Liver (tissue), 9 donors: ENCODE measurements around the gene LDHD. TPM values are rescaled to one million over a fixed set of nuclear protein-coding genes. Genes with fewer than 3 reads are reported as not detected.

Experiments used
- DNase-seq: peaks from one replicate; pipeline ENCODE4 v3.0.0-alpha.2; 2017; ENCODE audit warnings: low spot score
- H3K27ac ChIP-seq, 2 donors: one replicate each; pipeline ENCODE4 v1.7.0; 2013; ENCODE audit warnings: inconsistent platforms in 2 of 2, low read length in 2 of 2, control low read depth in 1 of 2, low read depth in 1 of 2, mild to moderate bottlenecking in 1 of 2
- H3K27me3 ChIP-seq, 4 donors: one replicate each; pipeline versions ENCODE4 v1.6.1 to v1.7.0; 2013; ENCODE audit warnings: low read length in 3 of 4, inconsistent platforms in 1 of 4, mild to moderate bottlenecking in 1 of 4, moderate library complexity in 1 of 4; ENCODE audit not compliant: control insufficient read depth in 4 of 4, insufficient read depth in 4 of 4
- H3K36me3 ChIP-seq, 4 donors: one replicate each; pipeline versions ENCODE4 v1.6.1 to v1.7.0; 2013; ENCODE audit warnings: low read length in 3 of 4, mild to moderate bottlenecking in 3 of 4, low read depth in 1 of 4, moderate library complexity in 1 of 4; ENCODE audit not compliant: control insufficient read depth in 4 of 4, insufficient read depth in 3 of 4
- H3K4me1 ChIP-seq, 4 donors: one replicate each; pipeline versions ENCODE4 v1.6.1 to v1.7.0; 2013; ENCODE audit warnings: low read length in 3 of 4, mild to moderate bottlenecking in 3 of 4, moderate library complexity in 1 of 4; ENCODE audit not compliant: control insufficient read depth in 4 of 4, insufficient read depth in 4 of 4
- H3K4me3 ChIP-seq, 3 donors: one replicate each; pipeline versions ENCODE4 v1.6.1 to v1.7.0; 2013; ENCODE audit warnings: low read length in 3 of 3, control low read depth in 1 of 3, low read depth in 1 of 3, mild to moderate bottlenecking in 1 of 3
- H3K9ac ChIP-seq, 2 donors: one replicate each; pipeline ENCODE4 v1.7.0; 2013; ENCODE audit warnings: low read length in 2 of 2, mild to moderate bottlenecking in 2 of 2, moderate library complexity in 2 of 2, control low read depth in 1 of 2, low read depth in 1 of 2
- H3K9me3 ChIP-seq, 4 donors: one replicate each; pipeline versions ENCODE4 v1.6.1 to v1.7.0; 2013; ENCODE audit warnings: low read length in 3 of 4; ENCODE audit not compliant: control insufficient read depth in 4 of 4
- EGR1 ChIP-seq, 2 donors: IDR thresholded peaks; 2 replicates each; pipeline ENCODE4 v1.6.1; 2016 to 2018; ENCODE audit warnings: antibody characterized with exemption in 2 of 2, low read depth in 2 of 2
- FOXA1 ChIP-seq: IDR thresholded peaks from 2 replicates; pipeline ENCODE4 v1.6.1; 2016; ENCODE audit warnings: antibody characterized with exemption
- GABPA ChIP-seq, 2 donors: IDR thresholded peaks in 1 of 2; conservative IDR thresholded peaks in 1 of 2; 2 replicates each; pipeline ENCODE4 v1.6.1; 2016; ENCODE audit warnings: antibody characterized with exemption in 2 of 2, mild to moderate bottlenecking in 1 of 2, moderate library complexity in 1 of 2
- JUND ChIP-seq, 2 donors: IDR thresholded peaks; 2 replicates each; pipeline ENCODE4 v1.6.1; 2016; ENCODE audit warnings: antibody characterized with exemption in 2 of 2
- RAD21 ChIP-seq, 2 donors: IDR thresholded peaks; 2 replicates each; pipeline ENCODE4 v1.6.1; 2016; ENCODE audit warnings: antibody characterized with exemption in 2 of 2, mild to moderate bottlenecking in 2 of 2
- RXRA ChIP-seq, 2 donors: IDR thresholded peaks; 2 replicates each; pipeline ENCODE4 v1.6.1; 2017 to 2018; ENCODE audit warnings: antibody characterized with exemption in 2 of 2, mild to moderate bottlenecking in 1 of 2
- SP1 ChIP-seq: IDR thresholded peaks from 2 replicates; pipeline ENCODE4 v1.6.1; 2018; ENCODE audit warnings: antibody characterized with exemption, mild to moderate bottlenecking
- TAF1 ChIP-seq: conservative IDR thresholded peaks from 2 replicates; pipeline ENCODE4 v1.6.1; 2016; ENCODE audit warnings: antibody characterized with exemption, mild to moderate bottlenecking
- WGBS: extraction: QIAGEN DNeasy Blood & Tissue Kit; methylation state at CpG from one replicate; pipeline ENCODE4 v1.1.7; 2013; 5-methylcytosine and 5-hydroxymethylcytosine counted together
- polyA plus RNA-seq, 2 donors: library from polyadenylated mRNA; stranded (reverse) in 1 of 2; unstranded in 1 of 2; fragments of 200-250 nt in 1 of 2; fragments of >200 nt in 1 of 2; fragmentation: Nextera tagmentation in 1 of 2; extraction: Ambion mirVana in 1 of 2; gene quantifications; one replicate each; pipeline versions ENCODE4 v1.2.1 to v1.2.3, GENCODE V29; 2013 to 2015
- total RNA-seq, 2 donors: library from RNA; depleted of rRNA; stranded (reverse); fragments of >200 nt; gene quantifications; one replicate each; pipeline ENCODE4 v1.2.3, GENCODE V29; 2014
- TF ChIP-seq, protein P1 (sequence below): fragments of 150-350 bp; IDR thresholded peaks from 2 replicates; pipeline ENCODE4 v1.5.1; 2017; ENCODE audit warnings: improper control_type of control experiment, low read depth, low read length; ENCODE audit not compliant: missing input control
- TF ChIP-seq, protein P2 (sequence below): IDR thresholded peaks from 2 replicates; pipeline ENCODE4 v1.6.1; 2016; ENCODE audit warnings: antibody characterized with exemption, mild to moderate bottlenecking
- TF ChIP-seq, protein P3 (sequence below): IDR thresholded peaks from 2 replicates; pipeline ENCODE4 v1.6.1; 2016; ENCODE audit warnings: antibody characterized with exemption
- TF ChIP-seq, protein P4 (sequence below): IDR thresholded peaks from 2 replicates; pipeline ENCODE4 v1.6.1; 2016; ENCODE audit warnings: antibody characterized with exemption
- donor health status: healthy.
- donor health status: healthy.
- donor health status: healthy.
- donor health status: healthy.
- donor health status: healthy.

Gene LDHD
- total and polyA plus RNA-seq, 4 donors, result 27.7 to 84.1 (median 76.3) TPM

DNA sequence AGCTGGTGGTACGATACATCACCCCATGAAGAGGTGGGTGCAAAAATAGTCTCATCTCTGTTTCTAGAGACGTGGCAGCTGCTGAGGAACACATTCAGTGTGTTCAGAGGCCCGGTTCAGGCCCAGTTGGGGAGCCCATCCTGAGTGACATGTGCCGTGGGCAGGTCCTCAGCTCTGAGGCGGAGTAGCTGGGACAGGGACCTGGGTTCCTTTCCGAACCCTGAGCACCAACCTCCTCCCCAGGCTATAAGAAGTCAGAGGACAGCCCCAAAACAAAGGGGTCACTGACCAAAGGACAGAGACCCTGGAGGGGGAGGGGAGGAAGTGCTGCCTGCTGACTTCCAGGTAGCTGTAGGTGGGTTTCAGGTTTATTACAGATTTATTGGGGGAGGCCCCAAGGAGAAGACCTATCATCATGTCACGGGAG is 5.1 kb downstream of the LDHD start:
- Histone ChIP-seq H3K9me3 (no peaks in the 10 kb centered on the region), H3K9ac (no peak overlapping the region), H3K4me3 (no peak overlapping the region), H3K4me1 (peaks cover 21 to 51% (median 41%) of the 10 kb centered on the region in 4 donors), H3K27me3 (no peaks in the 10 kb centered on the region), H3K36me3 (peaks cover 0 to 9% (median 2%) of the 10 kb centered on the region in 4 donors), H3K27ac (peak overlapping the region in 1 of 2 donors; percentile 82)
- no peak for DNase-seq
- 48% methylated on average over 7 of the region's 7 CpGs for WGBS
- no peak for TF ChIP-seq TAF1
- TF ChIP-seq RXRA (IDR thresholded peaks at IDR 0.05), result peak in 1 of 2 donors; percentile 3

GRCh38 chr16:75110637-75111513 is 5.7 kb downstream of the LDHD start:
- no peaks in the 10 kb centered on the region for H3K9me3 ChIP-seq

More at GRCh38 chr16:75110637-75111513, 5.7 kb downstream of the LDHD start:
- TF ChIP-seq SP1 (no peak), EGR1 (IDR thresholded peaks at IDR 0.05; ENCODE audit: low read depth in 2 of 2) (peak in 1 of 2 donors; percentile 24), GABPA (IDR thresholded peaks at IDR 0.05 in 1 of 2, conservative IDR thresholded peaks at IDR 0.05 in 1 of 2) (no peak), TAF1 (no peak), FOXA1 (no peak), RXRA (IDR thresholded peaks at IDR 0.05) (peak; percentile 23 to 49), JUND (IDR thresholded peaks at IDR 0.05) (peak in 1 of 2 donors; percentile 11), RAD21 (IDR thresholded peaks at IDR 0.05) (peak; percentile 97 to 98)
- TF ChIP-seq, protein P1, sequence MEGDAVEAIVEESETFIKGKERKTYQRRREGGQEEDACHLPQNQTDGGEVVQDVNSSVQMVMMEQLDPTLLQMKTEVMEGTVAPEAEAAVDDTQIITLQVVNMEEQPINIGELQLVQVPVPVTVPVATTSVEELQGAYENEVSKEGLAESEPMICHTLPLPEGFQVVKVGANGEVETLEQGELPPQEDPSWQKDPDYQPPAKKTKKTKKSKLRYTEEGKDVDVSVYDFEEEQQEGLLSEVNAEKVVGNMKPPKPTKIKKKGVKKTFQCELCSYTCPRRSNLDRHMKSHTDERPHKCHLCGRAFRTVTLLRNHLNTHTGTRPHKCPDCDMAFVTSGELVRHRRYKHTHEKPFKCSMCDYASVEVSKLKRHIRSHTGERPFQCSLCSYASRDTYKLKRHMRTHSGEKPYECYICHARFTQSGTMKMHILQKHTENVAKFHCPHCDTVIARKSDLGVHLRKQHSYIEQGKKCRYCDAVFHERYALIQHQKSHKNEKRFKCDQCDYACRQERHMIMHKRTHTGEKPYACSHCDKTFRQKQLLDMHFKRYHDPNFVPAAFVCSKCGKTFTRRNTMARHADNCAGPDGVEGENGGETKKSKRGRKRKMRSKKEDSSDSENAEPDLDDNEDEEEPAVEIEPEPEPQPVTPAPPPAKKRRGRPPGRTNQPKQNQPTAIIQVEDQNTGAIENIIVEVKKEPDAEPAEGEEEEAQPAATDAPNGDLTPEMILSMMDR, result peak; percentile 93
- TF ChIP-seq, protein P2, sequence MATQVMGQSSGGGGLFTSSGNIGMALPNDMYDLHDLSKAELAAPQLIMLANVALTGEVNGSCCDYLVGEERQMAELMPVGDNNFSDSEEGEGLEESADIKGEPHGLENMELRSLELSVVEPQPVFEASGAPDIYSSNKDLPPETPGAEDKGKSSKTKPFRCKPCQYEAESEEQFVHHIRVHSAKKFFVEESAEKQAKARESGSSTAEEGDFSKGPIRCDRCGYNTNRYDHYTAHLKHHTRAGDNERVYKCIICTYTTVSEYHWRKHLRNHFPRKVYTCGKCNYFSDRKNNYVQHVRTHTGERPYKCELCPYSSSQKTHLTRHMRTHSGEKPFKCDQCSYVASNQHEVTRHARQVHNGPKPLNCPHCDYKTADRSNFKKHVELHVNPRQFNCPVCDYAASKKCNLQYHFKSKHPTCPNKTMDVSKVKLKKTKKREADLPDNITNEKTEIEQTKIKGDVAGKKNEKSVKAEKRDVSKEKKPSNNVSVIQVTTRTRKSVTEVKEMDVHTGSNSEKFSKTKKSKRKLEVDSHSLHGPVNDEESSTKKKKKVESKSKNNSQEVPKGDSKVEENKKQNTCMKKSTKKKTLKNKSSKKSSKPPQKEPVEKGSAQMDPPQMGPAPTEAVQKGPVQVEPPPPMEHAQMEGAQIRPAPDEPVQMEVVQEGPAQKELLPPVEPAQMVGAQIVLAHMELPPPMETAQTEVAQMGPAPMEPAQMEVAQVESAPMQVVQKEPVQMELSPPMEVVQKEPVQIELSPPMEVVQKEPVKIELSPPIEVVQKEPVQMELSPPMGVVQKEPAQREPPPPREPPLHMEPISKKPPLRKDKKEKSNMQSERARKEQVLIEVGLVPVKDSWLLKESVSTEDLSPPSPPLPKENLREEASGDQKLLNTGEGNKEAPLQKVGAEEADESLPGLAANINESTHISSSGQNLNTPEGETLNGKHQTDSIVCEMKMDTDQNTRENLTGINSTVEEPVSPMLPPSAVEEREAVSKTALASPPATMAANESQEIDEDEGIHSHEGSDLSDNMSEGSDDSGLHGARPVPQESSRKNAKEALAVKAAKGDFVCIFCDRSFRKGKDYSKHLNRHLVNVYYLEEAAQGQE, result no peak
- TF ChIP-seq, protein P3, sequence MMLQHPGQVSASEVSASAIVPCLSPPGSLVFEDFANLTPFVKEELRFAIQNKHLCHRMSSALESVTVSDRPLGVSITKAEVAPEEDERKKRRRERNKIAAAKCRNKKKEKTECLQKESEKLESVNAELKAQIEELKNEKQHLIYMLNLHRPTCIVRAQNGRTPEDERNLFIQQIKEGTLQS, result peak; percentile 35
- TF ChIP-seq, protein P4, sequence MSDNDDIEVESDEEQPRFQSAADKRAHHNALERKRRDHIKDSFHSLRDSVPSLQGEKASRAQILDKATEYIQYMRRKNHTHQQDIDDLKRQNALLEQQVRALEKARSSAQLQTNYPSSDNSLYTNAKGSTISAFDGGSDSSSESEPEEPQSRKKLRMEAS, result peak; percentile 59
- peaks cover 21 to 53% (median 41%) of the 10 kb centered on the region in 4 donors for H3K4me1 ChIP-seq
- no peak overlapping the region for H3K4me3 ChIP-seq
- peak; percentile 89 for DNase-seq
- WGBS, result 16% methylated on average over 28 of the region's 28 CpGs
- peak overlapping the region; percentile 82 for H3K27ac ChIP-seq
- H3K27me3 ChIP-seq, result no peaks in the 10 kb centered on the region
- H3K36me3 ChIP-seq, result peaks cover 0 to 9% (median 2%) of the 10 kb centered on the region in 4 donors
- H3K9ac ChIP-seq, result no peak overlapping the region
